ENCODE measurements around the gene ANKRD1. TPM values are rescaled to one million over a fixed set of nuclear protein-coding genes. Genes with fewer than 3 reads are reported as not detected.

ANKRD1 gene
- total RNA-seq, 1 donor from 2014 or later, result 156 TPM

- peaks cover 7% of the 10 kb centered on the region for H3K4me1 ChIP-seq
- no peak overlapping the region for H3K27ac ChIP-seq
- no peak for ATAC-seq
- H3K4me3 ChIP-seq, result no peak overlapping the region
- intact Hi-C loops (cut with DNase I), result no loop called here
- no peaks in the 10 kb centered on the region for H3K36me3 ChIP-seq
- no peak for TF ChIP-seq CTCF (IDR thresholded peaks at IDR 0.05)
- H3K9me3 ChIP-seq, result no peaks in the 10 kb centered on the region
- no peaks in the 10 kb centered on the region for H3K27me3 ChIP-seq
- no peak for DNase-seq
Measured at GRCh38 chr10:90966146-90966545, 45.3 kb upstream of the ANKRD1 start.

DNA sequence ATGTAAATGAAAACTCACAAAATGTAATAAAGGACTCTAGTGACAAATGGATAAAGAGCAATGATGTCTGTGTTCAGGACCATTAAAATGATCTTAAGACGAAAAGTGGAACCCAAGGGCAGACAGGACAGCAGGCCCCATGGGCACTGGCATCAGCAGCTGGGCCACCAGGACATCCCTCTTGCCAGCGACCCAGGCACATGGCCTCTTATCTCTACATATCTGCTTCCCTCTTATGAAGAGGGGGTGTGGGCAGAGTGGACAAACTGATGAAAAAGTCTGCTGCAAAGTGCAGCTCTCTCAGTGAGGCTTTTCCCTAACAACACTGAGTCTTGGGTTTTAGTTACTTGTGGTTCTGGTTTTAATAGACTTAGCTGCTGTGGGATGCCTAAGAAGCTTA is 44.8 kb upstream of the ANKRD1 start:
- Histone ChIP-seq H3K4me3 (no peak overlapping the region), H3K36me3 (no peaks in the 10 kb centered on the region), H3K27ac (no peak overlapping the region), H3K4me1 (peaks cover 7% of the 10 kb centered on the region), H3K9me3 (no peaks in the 10 kb centered on the region), H3K27me3 (no peaks in the 10 kb centered on the region)
- intact Hi-C loops (cut with DNase I), result no loop called here
- no peak for DNase-seq
- no peak for TF ChIP-seq CTCF (IDR thresholded peaks at IDR 0.05)
- ATAC-seq, result no peak

GRCh38 chr10:90964781-90965465 is 44.0 kb upstream of the ANKRD1 start:
- no peak for TF ChIP-seq CTCF (IDR thresholded peaks at IDR 0.05)
- H3K27ac ChIP-seq, result peak overlapping the region; percentile 24
- peaks cover 7% of the 10 kb centered on the region for H3K4me1 ChIP-seq
- no peak for ATAC-seq
- H3K4me3 ChIP-seq, result no peak overlapping the region
- no peaks in the 10 kb centered on the region for H3K27me3 ChIP-seq
- H3K9me3 ChIP-seq, result no peaks in the 10 kb centered on the region
- DNase-seq, result no peak
- H3K36me3 ChIP-seq, result no peaks in the 10 kb centered on the region
- intact Hi-C loops (cut with DNase I), result no loop called here

GRCh38 chr10:90963331-90963730 is 42.4 kb upstream of the ANKRD1 start:
- intact Hi-C loops (cut with DNase I), result no loop called here
- ATAC-seq (no peak), DNase-seq (no peak)
- H3K27me3 ChIP-seq, result no peaks in the 10 kb centered on the region
- H3K4me1 ChIP-seq, result peaks cover 3% of the 10 kb centered on the region
- H3K27ac ChIP-seq, result no peak overlapping the region
- no peaks in the 10 kb centered on the region for H3K9me3 ChIP-seq
- TF ChIP-seq CTCF (IDR thresholded peaks at IDR 0.05), result no peak
- H3K4me3 ChIP-seq, result no peak overlapping the region
- H3K36me3 ChIP-seq, result no peaks in the 10 kb centered on the region

- H3K36me3 ChIP-seq, result no peaks in the 10 kb centered on the region
- no peak for TF ChIP-seq CTCF (IDR thresholded peaks at IDR 0.05)
- H3K27me3 ChIP-seq, result no peaks in the 10 kb centered on the region
- H3K9me3 ChIP-seq, result no peaks in the 10 kb centered on the region
- no peak overlapping the region for H3K27ac ChIP-seq
- no peak for DNase-seq
- H3K4me3 ChIP-seq, result no peak overlapping the region
- H3K4me1 ChIP-seq, result peaks cover 3% of the 10 kb centered on the region
- ATAC-seq, result no peak
- intact Hi-C loops (cut with DNase I), result no loop called here
Measured at GRCh38 chr10:90960355-90960814, 39.5 kb upstream of the ANKRD1 start.

- Histone ChIP-seq H3K27me3 (no peaks in the 10 kb centered on the region), H3K27ac (no peak overlapping the region), H3K36me3 (no peaks in the 10 kb centered on the region), H3K9me3 (no peaks in the 10 kb centered on the region), H3K4me1 (peaks cover 3% of the 10 kb centered on the region), H3K4me3 (no peak overlapping the region)
- intact Hi-C loops (cut with DNase I), result no loop called here
- DNase-seq (no peak), ATAC-seq (no peak)
- TF ChIP-seq CTCF (IDR thresholded peaks at IDR 0.05), result no peak
Measured at GRCh38 chr10:90959826-90960225, 38.9 kb upstream of the ANKRD1 start.
